MM.1S (cell line): Measurements from ENCODE around the gene CATSPERD.
A peak's percentile ranks its signal among the peaks of the same experiment; 100 is the strongest.

Source experiments
- DNase-seq: peaks from one replicate; pipeline ENCODE4 v3.0.0-alpha.2; 2015
- H2AFZ ChIP-seq: fragments of 300-600 bp; sonication (generic); 2 replicates; pipeline ENCODE4 v1.6.0; 2016; ENCODE audit warnings: antibody characterized with exemption, low read length
- H3F3A ChIP-seq: fragments of 300-600 bp; sonication (generic); 2 replicates; pipeline ENCODE4 v1.6.1; 2016; ENCODE audit warnings: mild to moderate bottlenecking, antibody characterized with exemption, low read length, moderate library complexity, mixed read lengths; ENCODE audit not compliant: insufficient read depth
- H3K27ac ChIP-seq: fragments of 300-600 bp; sonication (generic); 2 replicates; pipeline ENCODE4 v1.5.1; 2016; ENCODE audit warnings: mild to moderate bottlenecking, low read length
- H3K27me3 ChIP-seq: fragments of 300-600 bp; sonication (generic); replicated peaks from 2 replicates; pipeline ENCODE4 v1.6.0; 2016; ENCODE audit warnings: low read length; ENCODE audit not compliant: insufficient read depth
- H3K36me3 ChIP-seq: fragments of 300-600 bp; sonication (generic); replicated peaks from 2 replicates; pipeline ENCODE4 v1.6.1; 2016; ENCODE audit warnings: mild to moderate bottlenecking, low read length, mixed read lengths; ENCODE audit not compliant: insufficient read depth
- H3K4me1 ChIP-seq: fragments of 300-600 bp; sonication (generic); 2 replicates; pipeline ENCODE4 v1.6.1; 2016; ENCODE audit warnings: low read length, mixed read lengths
- H3K4me2 ChIP-seq: fragments of 300-600 bp; sonication (generic); 2 replicates; pipeline ENCODE4 v1.6.0; 2016; ENCODE audit warnings: low read depth, low read length
- H3K4me3 ChIP-seq: fragments of 300-600 bp; sonication (generic); 2 replicates; pipeline ENCODE4 v1.5.1; 2016; ENCODE audit warnings: low read length, mixed read lengths
- H3K79me2 ChIP-seq: fragments of 300-600 bp; sonication (generic); 2 replicates; pipeline ENCODE4 v1.6.1; 2016; ENCODE audit warnings: mixed run types, low read length, mixed read lengths
- H3K9ac ChIP-seq: fragments of 300-600 bp; sonication (generic); 2 replicates; pipeline ENCODE4 v1.6.1; 2016; ENCODE audit warnings: low read length, mixed read lengths
- H3K9me2 ChIP-seq: fragments of 300-600 bp; sonication (generic); replicated peaks from 2 replicates; pipeline ENCODE4 v1.6.1; 2016; ENCODE audit warnings: mild to moderate bottlenecking, low read length, mixed read lengths; ENCODE audit not compliant: insufficient read depth
- H3K9me3 ChIP-seq: fragments of 300-600 bp; sonication (generic); replicated peaks from 2 replicates; pipeline ENCODE4 v1.6.1; 2016; ENCODE audit warnings: mild to moderate bottlenecking, low read length, mixed read lengths; ENCODE audit not compliant: insufficient read depth
- H4K20me1 ChIP-seq: fragments of 300-600 bp; sonication (generic); 2 replicates; pipeline ENCODE4 v1.6.1; 2016; ENCODE audit warnings: mild to moderate bottlenecking, low read length, moderate library complexity, mixed read lengths; ENCODE audit not compliant: insufficient read depth
- CTCF ChIP-seq: fragments of 300-600 bp; sonication (generic); IDR thresholded peaks from 2 replicates; pipeline ENCODE4 v1.5.1; 2016; ENCODE audit warnings: antibody characterized with exemption, low read length, mixed read lengths
- EZH2 ChIP-seq: fragments of 300-600 bp; sonication (generic); optimal IDR thresholded peaks from 2 replicates; pipeline ENCODE3; 2017; ENCODE audit warnings: low read depth, mild to moderate bottlenecking, antibody characterized with exemption, low read length, mixed read lengths
- EZH2phosphoT487 ChIP-seq: fragments of 300-600 bp; sonication (generic); IDR thresholded peaks from 2 replicates; pipeline ENCODE4 v1.6.1; 2018; ENCODE audit warnings: antibody characterized with exemption, low read length

CATSPERD gene

GRCh38 chr19:5767949-5768348, 47.5 kb downstream of the CATSPERD start:
- Histone ChIP-seq H2AFZ (no peak overlapping the region), H3F3A (no peaks in the 10 kb centered on the region), H3K4me3 (no peak overlapping the region), H3K9me3 (no peaks in the 10 kb centered on the region), H4K20me1 (no peaks in the 10 kb centered on the region), H3K9ac (no peak overlapping the region), H3K79me2 (no peaks in the 10 kb centered on the region), H3K27me3 (peaks cover 67% of the 10 kb centered on the region), H3K4me1 (no peaks in the 10 kb centered on the region), H3K4me2 (no peak overlapping the region), H3K36me3 (no peaks in the 10 kb centered on the region), H3K9me2 (no peaks in the 10 kb centered on the region), H3K27ac (no peak overlapping the region)
- no peak for DNase-seq
- TF ChIP-seq CTCF = no peak
- no peak for TF ChIP-seq EZH2
- no peak for TF ChIP-seq EZH2phosphoT487

- TF ChIP-seq EZH2 (no peak), EZH2phosphoT487 (no peak), CTCF (no peak)
- Histone ChIP-seq H3K9me3 (no peaks in the 10 kb centered on the region), H3K27me3 (peaks cover 72% of the 10 kb centered on the region), H2AFZ (no peak overlapping the region), H3K9ac (no peak overlapping the region), H3K4me1 (no peaks in the 10 kb centered on the region), H3K4me2 (no peak overlapping the region), H3K79me2 (no peaks in the 10 kb centered on the region), H3K4me3 (no peak overlapping the region), H3K36me3 (no peaks in the 10 kb centered on the region), H3K9me2 (no peaks in the 10 kb centered on the region), H3K27ac (no peak overlapping the region), H4K20me1 (no peaks in the 10 kb centered on the region), H3F3A (no peaks in the 10 kb centered on the region)
- DNase-seq = no peak
Measured at GRCh38 chr19:5772416-5772815, 52.0 kb downstream of the CATSPERD start.

GRCh38 chr19:5773276-5773675, 52.8 kb downstream of the CATSPERD start:
- peak overlapping the region; percentile 24; the same call in 1 of the 2 replicates for H3K4me2 ChIP-seq
- H3K36me3 ChIP-seq = no peaks in the 10 kb centered on the region
- H3F3A ChIP-seq = no peaks in the 10 kb centered on the region
- H3K9ac ChIP-seq = no peak overlapping the region
- no peaks in the 10 kb centered on the region for H3K4me1 ChIP-seq
- no peak for TF ChIP-seq CTCF
- DNase-seq = no peak
- peaks cover 80% of the 10 kb centered on the region for H3K27me3 ChIP-seq
- H2AFZ ChIP-seq = 0 out of 2 replicates have a peak overlapping the region, but pooled peaks have one; percentile 11
- no peaks in the 10 kb centered on the region for H4K20me1 ChIP-seq
- no peaks in the 10 kb centered on the region for H3K9me2 ChIP-seq
- H3K9me3 ChIP-seq = no peaks in the 10 kb centered on the region
- no peak overlapping the region for H3K27ac ChIP-seq
- no peaks in the 10 kb centered on the region for H3K79me2 ChIP-seq
- no peak overlapping the region for H3K4me3 ChIP-seq

GRCh38 chr19:5774921-5775320, 54.5 kb downstream of the CATSPERD start:
- H3K27ac ChIP-seq = no peak overlapping the region
- TF ChIP-seq EZH2phosphoT487 (no peak), EZH2 (no peak), CTCF (no peak)

More at GRCh38 chr19:5774921-5775320, 54.5 kb downstream of the CATSPERD start:
- no peak overlapping the region for H3K9ac ChIP-seq
- H3K9me3 ChIP-seq = no peaks in the 10 kb centered on the region
- no peak for DNase-seq
- H3K9me2 ChIP-seq = no peaks in the 10 kb centered on the region
- H3K27me3 ChIP-seq = peaks cover 90% of the 10 kb centered on the region
- H3K4me1 ChIP-seq = no peaks in the 10 kb centered on the region
- no peak overlapping the region for H3K4me3 ChIP-seq
- no peaks in the 10 kb centered on the region for H3F3A ChIP-seq
- H2AFZ ChIP-seq = no peak overlapping the region
- H3K79me2 ChIP-seq = no peaks in the 10 kb centered on the region
- H3K4me2 ChIP-seq = no peak overlapping the region
- H4K20me1 ChIP-seq = no peaks in the 10 kb centered on the region
- no peaks in the 10 kb centered on the region for H3K36me3 ChIP-seq
